Transverse colon (tissue), 4 donors: ENCODE data around the gene SHROOM3. TPM values are rescaled to one million over a fixed set of nuclear protein-coding genes. Genes with fewer than 3 reads are reported as not detected.
A peak's percentile ranks its signal among the peaks of the same experiment; 100 is the strongest.

Source experiments
- DNase-seq: peaks from one replicate; pipeline ENCODE4 v3.0.0-alpha.2; 2019
- H3K27ac ChIP-seq, 4 donors: fragments of 200-600 bp; sonication (generic); 2 replicates each; pipeline ENCODE4 v1.5.1; 2016 to 2018; ENCODE audit warnings: inconsistent platforms in 4 of 4
- H3K27me3 ChIP-seq: fragments of 200-600 bp; sonication (generic); 2 replicates; pipeline ENCODE4 v1.5.1; 2017; ENCODE audit warnings: inconsistent platforms
- H3K36me3 ChIP-seq, 4 donors: fragments of 200-600 bp; sonication (generic); 2 replicates each; pipeline ENCODE4 v1.5.1; 2017 to 2019; ENCODE audit warnings: inconsistent platforms in 4 of 4
- H3K4me1 ChIP-seq, 4 donors: fragments of 200-600 bp; sonication (generic); 2 replicates each; pipeline ENCODE4 v1.5.1; 2017 to 2020; ENCODE audit warnings: inconsistent platforms in 4 of 4
- H3K4me3 ChIP-seq, 4 donors: fragments of 200-600 bp; sonication (generic); 1 replicate in 1 of 4; 2 replicates in 3 of 4; pipeline versions ENCODE4 v1.5.1 to v1.6.1; 2017 to 2019; ENCODE audit warnings: inconsistent platforms in 4 of 4
- H3K9me3 ChIP-seq, 2 donors: fragments of 200-600 bp; sonication (generic); 2 replicates each; pipeline ENCODE4 v1.5.1; 2017 to 2019; ENCODE audit warnings: inconsistent platforms in 2 of 2
- EP300 ChIP-seq: sonication (generic); formaldehyde crosslinking; IDR thresholded peaks from one replicate; pipeline ENCODE4 v1.6.1; 2017; ENCODE audit warnings: antibody characterized with exemption, low read depth
- POLR2A ChIP-seq: fragments of 450-650 bp; IDR thresholded peaks from one replicate; pipeline ENCODE4 v1.6.1; 2016; ENCODE audit warnings: antibody characterized with exemption, mild to moderate bottlenecking, moderate library complexity
- POLR2AphosphoS5 ChIP-seq, 3 donors: sonication (generic); formaldehyde crosslinking; IDR thresholded peaks; one replicate each; pipeline ENCODE4 v1.6.1; 2016; ENCODE audit warnings: antibody characterized with exemption in 3 of 3
- WGBS, 2 donors: methylation state at CpG; one replicate each; pipeline ENCODE4 v1.1.5; 2018; ENCODE audit warnings: low coverage in 1 of 2; 5-methylcytosine and 5-hydroxymethylcytosine counted together
- in situ Hi-C, 4 donors: fragments of 200-750 bp; cut with MboI; loops; one replicate each; pipeline versions ENCODE4 v1.15.0 to v1.15.1; 2017; ENCODE audit warnings: low sequenced_read_pairs in 3 of 4, low pct_ligation_motif_present in 1 of 4, low pct_unique_long_range_greater_than_20kb in 1 of 4
- intact Hi-C: fragments of 100-400 bp; cut with DNase I; formaldehyde crosslinking; loops from one replicate; pipeline ENCODE4 v1.15.1; 2023; ENCODE audit warnings: low total_unique reads
- total RNA-seq, 4 donors: library from RNA; depleted of rRNA; stranded (reverse); fragments of >200 nt; gene quantifications; one replicate each; pipeline ENCODE4 v1.1.0, GENCODE V29; 2016
- TF ChIP-seq, protein P1 (sequence below), 5 experiments: fragments of 200-600 bp in 3 of 5; fragments of 450-650 bp in 2 of 5; sonication (generic) in 3 of 5; IDR thresholded peaks; 1 replicate in 2 of 5; 2 replicates in 3 of 5; pipeline ENCODE4 v1.5.1; 2016 to 2017; ENCODE audit warnings: antibody characterized with exemption in 5 of 5, inconsistent platforms in 3 of 5, mild to moderate bottlenecking in 2 of 5, moderate library complexity in 1 of 5

SHROOM3 gene
- total RNA-seq, 4 donors from 2014 or later: 182 to 456 (median 437) TPM

GRCh38 chr4:76757418-76757939 lies 322.4 kb downstream of the SHROOM3 start:
- no peak for DNase-seq
- WGBS, 2 donors: 82 to 100% methylated on average over 1 to 9 of the region's 9 CpGs
- in situ Hi-C loops: loop anchor here in 2 of 4 donors (10.0 to 25.0 kb wide), 2 partner anchors 245 to 323 kb away; partner anchors contain the start of gene SHROOM3 (in 1 of the 2)
- intact Hi-C loops: no loop called here
- H3K4me3 ChIP-seq: no peak overlapping the region
- H3K4me1 ChIP-seq: peaks cover 0 to 22% (median 0%) of the 10 kb centered on the region in 4 donors
- H3K36me3 ChIP-seq: peaks cover 0 to 21% (median 10%) of the 10 kb centered on the region in 4 donors
- no peak for TF ChIP-seq POLR2A
- TF ChIP-seq, protein P1, sequence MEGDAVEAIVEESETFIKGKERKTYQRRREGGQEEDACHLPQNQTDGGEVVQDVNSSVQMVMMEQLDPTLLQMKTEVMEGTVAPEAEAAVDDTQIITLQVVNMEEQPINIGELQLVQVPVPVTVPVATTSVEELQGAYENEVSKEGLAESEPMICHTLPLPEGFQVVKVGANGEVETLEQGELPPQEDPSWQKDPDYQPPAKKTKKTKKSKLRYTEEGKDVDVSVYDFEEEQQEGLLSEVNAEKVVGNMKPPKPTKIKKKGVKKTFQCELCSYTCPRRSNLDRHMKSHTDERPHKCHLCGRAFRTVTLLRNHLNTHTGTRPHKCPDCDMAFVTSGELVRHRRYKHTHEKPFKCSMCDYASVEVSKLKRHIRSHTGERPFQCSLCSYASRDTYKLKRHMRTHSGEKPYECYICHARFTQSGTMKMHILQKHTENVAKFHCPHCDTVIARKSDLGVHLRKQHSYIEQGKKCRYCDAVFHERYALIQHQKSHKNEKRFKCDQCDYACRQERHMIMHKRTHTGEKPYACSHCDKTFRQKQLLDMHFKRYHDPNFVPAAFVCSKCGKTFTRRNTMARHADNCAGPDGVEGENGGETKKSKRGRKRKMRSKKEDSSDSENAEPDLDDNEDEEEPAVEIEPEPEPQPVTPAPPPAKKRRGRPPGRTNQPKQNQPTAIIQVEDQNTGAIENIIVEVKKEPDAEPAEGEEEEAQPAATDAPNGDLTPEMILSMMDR (IDR thresholded peaks at IDR 0.05): no peak
- TF ChIP-seq EP300: no peak
- TF ChIP-seq POLR2AphosphoS5 (IDR thresholded peaks at IDR 0.05): no peak
- H3K27me3 ChIP-seq: no peaks in the 10 kb centered on the region
- H3K27ac ChIP-seq: peak overlapping the region in 1 of 4 donors; percentile 8
- H3K9me3 ChIP-seq: no peaks in the 10 kb centered on the region

- TF ChIP-seq POLR2AphosphoS5 (IDR thresholded peaks at IDR 0.05) (peak in 1 of 3 donors; percentile 48), POLR2A (no peak), EP300 (no peak)
- TF ChIP-seq, protein P1 (IDR thresholded peaks at IDR 0.05): peak; percentile 69 to 84 (median 71)
- Histone ChIP-seq H3K9me3 (no peaks in the 10 kb centered on the region), H3K27me3 (no peaks in the 10 kb centered on the region), H3K4me3 (no peak overlapping the region), H3K4me1 (peaks cover 0 to 16% (median 0%) of the 10 kb centered on the region in 4 donors), H3K36me3 (peaks cover 0 to 21% (median 10%) of the 10 kb centered on the region in 4 donors), H3K27ac (no peak overlapping the region)
- no peak for DNase-seq
- in situ Hi-C loops (loop anchor here in 2 of 4 donors (10.0 to 25.0 kb wide), 2 partner anchors 246 to 324 kb away; partner anchors contain the start of gene SHROOM3 (in 1 of the 2)), intact Hi-C loops (no loop called here)
- WGBS, 2 donors: 21 to 32% methylated on average over 4 of the region's 4 CpGs
These were observed 323.4 kb downstream of the SHROOM3 start for GRCh38 chr4:76758290-76758882.

- peaks cover 0 to 21% (median 10%) of the 10 kb centered on the region in 4 donors for H3K36me3 ChIP-seq
- WGBS, 2 donors: 70 to 87% methylated on average over 3 of the region's 3 CpGs
- intact Hi-C loops: no loop called here
- TF ChIP-seq POLR2A: no peak
- TF ChIP-seq, protein P1 (IDR thresholded peaks at IDR 0.05): no peak
- no peak for TF ChIP-seq POLR2AphosphoS5 (IDR thresholded peaks at IDR 0.05)
- TF ChIP-seq EP300: no peak
- DNase-seq: no peak
- H3K27me3 ChIP-seq: no peaks in the 10 kb centered on the region
- peaks cover 0 to 10% (median 0%) of the 10 kb centered on the region in 4 donors for H3K4me1 ChIP-seq
- in situ Hi-C loops: loop anchor here in 2 of 4 donors (10.0 to 25.0 kb wide), 2 partner anchors 247 to 324 kb away; partner anchors contain the start of gene SHROOM3 (in 1 of the 2)
- H3K4me3 ChIP-seq: no peak overlapping the region
- no peaks in the 10 kb centered on the region for H3K9me3 ChIP-seq
- H3K27ac ChIP-seq: no peak overlapping the region
These were observed 324.0 kb downstream of the SHROOM3 start for GRCh38 chr4:76758996-76759395.

DNA sequence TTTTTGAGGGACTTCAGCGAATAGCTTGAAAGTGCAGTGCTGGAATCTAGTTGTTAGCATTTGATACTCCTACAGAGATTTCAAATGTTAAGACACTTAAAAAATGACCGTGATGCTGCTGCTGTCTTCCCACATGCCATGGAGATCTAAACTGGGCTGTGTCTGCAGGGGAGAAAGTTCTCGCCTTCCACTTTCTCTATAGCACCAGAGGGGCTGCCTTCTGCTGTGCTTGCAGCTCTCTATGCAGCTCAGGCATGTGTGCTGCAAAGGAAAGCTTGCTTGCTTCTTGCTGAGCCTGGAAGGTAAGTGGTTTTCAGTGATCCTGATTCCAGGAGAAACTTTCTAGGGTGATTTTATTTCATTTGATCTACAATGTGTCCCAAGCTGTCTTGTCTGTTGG lies 325.2 kb downstream of the SHROOM3 start:
- whole genome bisulfite sequencing, 2 donors: 90 to 95% methylated on average over 1 to 3 of the region's 3 CpGs
- no peak for DNase-seq
- Histone ChIP-seq H3K27me3 (no peaks in the 10 kb centered on the region), H3K9me3 (no peaks in the 10 kb centered on the region), H3K4me3 (no peak overlapping the region), H3K4me1 (peaks cover 0 to 8% (median 0%) of the 10 kb centered on the region in 4 donors), H3K27ac (no peak overlapping the region), H3K36me3 (peaks cover 0 to 21% (median 10%) of the 10 kb centered on the region in 4 donors)
- no peak for TF ChIP-seq POLR2AphosphoS5 (IDR thresholded peaks at IDR 0.05)
- no peak for TF ChIP-seq POLR2A
- TF ChIP-seq, protein P1 (IDR thresholded peaks at IDR 0.05): no peak
- no peak for TF ChIP-seq EP300
- in situ Hi-C loops: loop anchor here in 1 of 4 donors (25.0 kb wide), 1 partner anchor 248 kb away; no protein-coding TSS in a partner anchor
- intact Hi-C loops: no loop called here
